DMS53 treated with DMSO at 0.1 percent for 48 hours (cell line): ENCODE data around the gene TBC1D5.
"Not testable (repeated sequence)": the region's sequence is repeated elsewhere in the genome, so short reads cannot be mapped to it uniquely, and the experiment has no call there.

ENCODE experiments used
- DNase-seq: peaks from one replicate; lab custom pipeline; 2025; ENCODE audit not compliant: unreplicated experiment; lab: John Stamatoyannopoulos, UW

The TBC1D5 gene

DNA sequence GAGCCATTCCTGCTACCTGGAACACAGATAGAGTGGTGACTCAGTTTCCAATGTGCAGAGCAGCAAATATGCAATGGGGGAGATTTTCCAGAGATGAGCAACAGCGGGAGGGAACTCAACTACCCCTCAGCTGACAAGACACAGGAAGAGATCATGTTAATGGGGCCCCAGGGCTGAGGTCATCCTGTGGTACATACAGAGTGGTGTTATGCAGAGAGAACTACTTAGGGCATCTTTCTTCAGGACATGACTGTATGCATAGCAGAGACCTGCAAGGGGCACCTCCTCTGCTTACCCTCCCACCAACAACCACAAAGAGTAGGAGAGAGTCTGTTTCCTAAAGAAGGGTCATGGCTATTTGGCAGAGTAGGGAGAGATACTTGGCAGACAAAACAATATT lies 6.8 kb upstream of the TBC1D5 start:
- no peak for DNase-seq

DNA sequence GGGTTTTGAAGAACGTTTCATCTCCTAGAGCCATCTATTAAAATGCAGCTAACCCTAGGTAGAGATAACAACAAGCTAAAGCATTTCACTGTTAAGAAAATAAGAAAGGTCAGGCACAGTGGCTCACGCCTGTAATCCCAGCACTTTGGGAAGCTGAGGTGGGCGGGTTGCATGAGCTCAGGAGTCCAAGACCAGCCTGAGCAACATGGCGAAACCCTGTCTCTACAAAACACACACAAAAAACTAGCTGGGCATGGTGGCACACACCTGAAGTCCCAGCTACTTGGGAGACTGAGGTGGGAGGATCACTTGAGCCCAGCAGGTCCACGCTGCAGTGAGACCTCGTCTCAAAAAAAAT lies 5.4 kb upstream of the TBC1D5 start:
- no peak for DNase-seq

DNA sequence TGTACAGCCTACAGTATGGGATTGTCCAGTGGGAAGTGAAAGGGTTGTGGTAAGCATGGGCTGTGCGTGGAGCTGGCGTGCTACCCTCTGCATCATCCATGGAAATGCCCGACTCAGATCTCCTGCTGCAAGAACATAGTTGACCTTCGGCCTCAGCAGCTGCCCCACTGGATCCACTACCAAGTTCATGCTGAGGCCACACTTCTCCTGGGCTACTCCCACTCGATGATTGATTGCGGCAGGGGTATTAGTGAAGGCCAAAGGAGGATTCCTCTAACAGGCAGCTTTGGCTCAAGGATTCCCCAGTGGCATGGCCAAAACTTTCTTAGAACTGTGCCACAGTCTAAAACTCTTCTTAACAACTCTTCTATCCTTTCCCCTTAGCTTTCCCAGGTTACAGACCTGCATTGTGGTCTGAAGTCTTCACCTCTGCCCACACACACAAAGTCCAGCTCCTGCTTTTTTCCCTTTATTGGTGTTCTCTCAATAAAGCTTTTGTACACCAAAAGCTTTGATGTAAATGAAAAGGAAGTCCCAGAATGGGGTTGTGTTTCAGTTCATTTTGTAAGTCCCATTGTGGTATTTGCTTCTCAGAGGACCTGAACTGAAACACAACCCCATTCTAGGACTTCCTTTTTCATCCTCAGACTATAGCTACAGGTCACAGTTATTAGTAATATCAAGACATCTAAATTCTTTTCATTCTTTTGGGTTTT lies 4.9 kb upstream of the TBC1D5 start:
- DNase-seq, result no peak

DNA sequence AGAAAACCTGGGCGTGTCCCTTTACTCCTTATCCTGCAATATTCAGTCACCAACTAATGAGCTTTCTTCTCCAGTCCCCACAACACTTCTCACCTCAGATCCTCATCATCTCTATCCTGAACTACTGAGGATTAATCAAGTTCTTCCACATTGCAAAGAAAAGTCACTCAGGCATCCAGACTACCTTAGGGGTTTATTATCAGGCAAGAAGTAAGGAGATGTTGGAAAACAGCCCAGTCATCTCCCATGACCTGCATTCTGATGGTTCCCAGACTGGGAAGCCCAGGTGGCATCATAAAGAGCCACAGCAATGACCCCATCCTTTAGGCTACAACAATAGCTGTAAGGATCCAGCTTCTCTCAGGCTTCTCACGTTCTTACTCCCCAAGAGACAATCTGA lies 3.5 kb upstream of the TBC1D5 start:
- no peak for DNase-seq

DNA sequence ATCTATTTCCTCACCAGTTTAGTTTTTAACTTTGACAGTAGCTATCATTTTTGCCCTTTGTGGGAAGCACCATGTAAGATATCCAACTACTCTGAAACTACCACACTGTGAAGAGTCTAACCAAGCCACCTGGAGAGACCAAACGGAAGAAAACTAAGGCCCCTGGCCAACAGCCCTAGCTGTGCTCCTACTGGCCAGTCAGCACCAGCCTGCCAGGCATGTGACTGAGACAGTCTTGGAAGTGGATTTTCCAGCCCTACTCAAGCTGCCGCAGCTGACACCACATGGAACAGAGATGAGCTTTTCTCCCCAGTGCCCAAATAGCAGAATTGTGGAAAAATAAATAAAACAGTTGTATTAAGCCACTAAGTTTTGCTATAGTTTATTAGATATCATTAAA lies 2.9 kb upstream of the TBC1D5 start:
- no peak for DNase-seq

DNA sequence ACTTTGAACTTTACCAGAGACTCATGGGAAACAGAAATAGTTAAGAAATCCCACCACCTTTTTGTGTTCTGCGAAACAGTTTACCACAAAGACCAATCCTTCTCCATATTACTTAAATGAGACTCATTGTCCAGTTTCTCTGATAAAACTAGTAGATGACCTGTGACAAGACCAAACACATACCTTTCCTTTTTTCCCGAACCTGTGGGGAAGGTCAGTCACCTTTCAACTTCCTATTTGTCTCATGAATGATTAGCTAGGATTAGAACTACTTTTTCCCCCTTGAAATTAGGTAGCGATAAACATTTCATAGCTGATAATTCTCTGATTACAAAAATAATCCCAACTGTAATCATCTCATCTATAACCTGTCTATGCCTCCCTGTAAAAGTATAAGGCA lies 2.3 kb upstream of the TBC1D5 start:
- DNase-seq, result no peak

DNA sequence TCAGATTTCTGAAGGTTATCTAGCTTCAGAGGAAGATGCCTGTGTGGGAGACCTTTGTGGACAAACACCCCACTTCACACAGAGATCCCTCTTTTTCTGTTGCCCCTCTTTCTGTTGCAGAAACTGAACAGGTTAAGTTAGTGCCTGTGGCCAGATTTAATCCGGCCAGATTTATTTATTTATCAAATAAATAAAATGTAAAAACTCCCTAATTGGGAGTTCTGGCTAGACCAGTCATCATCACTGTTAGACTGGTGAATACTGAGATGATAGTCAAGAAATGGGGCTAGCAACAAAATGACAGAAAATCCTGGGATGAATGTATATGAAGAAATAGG lies 1.2 kb upstream of the TBC1D5 start:
- no peak for DNase-seq

DNA sequence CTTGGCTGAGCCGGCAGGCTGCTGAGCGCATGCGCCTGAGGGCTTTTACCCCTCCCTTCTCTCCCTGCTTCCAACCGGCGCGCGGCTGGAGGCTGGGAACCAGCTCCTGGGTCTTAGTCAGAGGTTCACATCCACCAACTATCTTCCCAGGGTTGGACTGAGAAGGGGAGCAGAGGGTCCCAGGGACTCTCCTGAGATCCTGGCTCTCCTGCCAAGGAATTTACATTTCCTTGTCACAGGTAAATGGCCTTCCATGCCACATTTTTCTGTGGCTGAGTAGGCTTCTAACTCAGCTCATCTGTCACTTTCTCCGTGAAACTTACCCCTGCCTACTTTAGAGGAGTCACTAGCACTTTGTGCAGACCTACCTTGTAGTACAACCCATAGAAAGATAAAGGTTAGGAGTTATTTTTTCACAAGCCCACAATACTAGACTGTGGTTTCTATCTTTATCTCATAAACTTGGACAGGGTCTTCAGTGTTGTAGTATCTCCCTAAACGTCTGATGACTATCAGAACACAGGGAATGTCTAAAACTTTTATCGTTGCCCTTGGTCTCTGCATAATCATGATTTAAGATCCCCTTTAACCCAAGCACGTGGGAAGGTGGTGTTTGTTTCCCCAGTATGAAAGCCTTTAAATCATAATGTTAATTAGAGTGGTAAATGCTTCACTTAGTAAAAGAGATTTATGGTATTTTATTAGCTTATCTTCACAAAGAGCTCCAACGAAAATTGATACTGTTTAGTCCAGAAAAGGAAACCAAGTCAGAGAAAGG lies 638 bp upstream of the TBC1D5 start:
- DNase-seq, result no peak

DNA sequence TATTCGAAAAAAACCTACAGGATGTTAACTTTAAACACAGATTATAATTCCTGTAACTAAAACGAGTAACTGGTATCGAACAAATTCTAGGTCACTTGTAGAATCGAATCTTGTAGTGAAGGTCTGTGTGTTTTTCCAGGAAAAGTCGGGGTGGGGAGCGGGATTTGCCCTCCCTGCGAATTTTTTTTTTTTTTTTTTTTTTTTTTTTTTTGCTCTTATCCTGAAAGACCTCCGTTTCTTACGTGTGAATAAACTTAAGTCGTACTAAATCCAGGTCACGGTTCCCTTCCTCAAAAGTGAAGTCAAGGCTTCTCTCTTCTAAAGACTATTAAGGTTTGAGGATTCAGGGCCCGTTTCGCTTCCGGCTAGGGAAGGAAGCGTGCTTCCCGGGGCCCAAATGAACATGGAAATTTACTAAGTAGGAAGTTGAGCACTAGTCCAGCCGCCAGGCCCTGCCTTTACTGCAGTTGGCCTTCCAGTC lies 770 bp downstream of the TBC1D5 start:
- DNase-seq, result peak; percentile 5

DNA sequence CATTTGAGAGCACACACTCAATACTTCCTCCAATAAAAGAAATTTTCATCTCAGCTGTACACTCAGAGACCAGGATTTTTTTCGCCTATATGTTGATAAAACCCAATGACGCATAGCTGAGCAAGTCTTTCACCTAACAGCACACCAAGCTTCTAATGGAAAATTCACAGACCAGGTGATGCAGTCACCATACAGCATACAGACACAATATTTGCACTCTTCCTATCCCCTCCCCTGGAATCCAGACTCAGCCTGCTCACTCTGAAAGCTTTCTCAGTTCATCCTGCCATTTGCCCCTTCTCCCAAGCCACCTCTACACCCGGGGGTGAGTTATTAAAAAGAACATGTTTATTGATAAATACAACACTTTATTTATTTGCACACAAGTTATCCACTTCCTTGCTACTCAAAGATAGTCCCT lies 1.7 kb downstream of the TBC1D5 start:
- DNase-seq, result peak; percentile 15

DNA sequence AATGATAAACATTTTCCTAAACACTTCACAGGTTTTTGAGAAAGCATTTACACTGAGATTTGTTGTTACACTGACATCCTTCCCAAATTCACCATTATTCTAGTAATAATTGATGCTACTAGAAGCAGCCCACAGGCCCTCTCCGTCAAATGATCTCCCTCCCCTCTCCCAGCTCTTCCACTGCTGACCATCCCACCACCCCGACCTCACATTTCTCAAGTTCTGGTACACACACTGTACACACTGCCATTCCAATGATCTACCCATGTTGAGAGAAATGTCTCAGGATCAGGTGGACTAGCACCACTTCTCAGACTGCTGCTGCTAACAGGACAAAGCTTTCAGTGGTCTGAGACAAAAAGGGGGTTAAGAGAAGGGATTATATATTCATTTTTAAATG lies 3.5 kb downstream of the TBC1D5 start:
- DNase-seq, result no peak

DNA sequence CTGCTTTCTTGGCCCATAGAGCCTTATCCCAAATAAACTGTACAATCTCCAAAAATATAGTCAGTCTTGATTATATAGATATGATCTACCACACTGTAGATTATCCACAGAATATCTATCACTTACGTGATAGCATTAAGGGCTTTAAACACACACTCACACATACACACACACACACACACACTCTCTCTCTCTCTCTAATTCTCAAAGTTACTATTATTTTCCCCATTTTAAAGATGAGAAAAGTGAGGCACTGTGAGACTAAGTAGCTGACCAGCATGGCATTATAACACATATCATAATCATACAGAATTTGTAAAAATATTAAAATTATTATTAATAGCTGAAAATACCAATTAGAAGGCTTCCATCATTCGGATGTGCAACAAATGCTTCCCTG lies 4.2 kb downstream of the TBC1D5 start:
- no peak for DNase-seq

DNA sequence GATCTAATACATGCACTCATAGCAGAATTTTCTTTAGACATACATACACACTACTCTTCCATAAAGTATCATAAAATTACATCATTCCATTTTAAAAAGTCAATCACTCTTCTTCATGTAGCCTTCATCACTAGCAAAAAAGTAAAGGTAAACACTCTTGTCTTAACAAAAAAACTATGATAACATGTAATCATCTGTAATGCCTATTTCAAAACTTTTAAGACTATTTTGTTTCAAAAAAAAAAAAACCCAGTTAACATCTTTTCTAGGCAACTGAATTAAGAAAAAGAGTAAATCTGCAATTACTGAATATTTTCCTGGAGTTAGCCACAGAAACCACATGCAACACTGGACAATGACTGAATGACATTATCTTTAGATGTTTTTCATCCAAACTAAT lies 4.8 kb downstream of the TBC1D5 start:
- DNase-seq, result no peak

DNA sequence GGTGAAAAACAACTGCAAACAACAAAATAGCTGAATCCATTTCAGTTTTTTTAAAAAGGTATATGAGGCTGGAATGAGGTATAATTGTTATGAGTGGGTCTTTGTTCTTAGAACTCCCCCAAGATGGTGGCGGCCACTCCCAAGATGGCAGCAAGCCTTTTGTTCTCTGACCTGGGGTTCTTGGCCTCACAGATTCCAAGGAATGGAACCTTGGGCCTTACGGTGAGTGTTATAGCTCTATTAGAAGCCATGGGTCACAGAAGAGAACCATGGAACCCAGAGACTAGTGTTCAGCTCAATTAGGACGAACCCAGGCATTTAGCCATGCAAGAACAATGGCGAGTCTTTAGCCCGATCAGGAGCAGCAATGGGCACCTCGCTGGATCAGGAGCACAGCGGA lies 7.1 kb downstream of the TBC1D5 start:
- DNase-seq, result not testable (repeated sequence)

DNA sequence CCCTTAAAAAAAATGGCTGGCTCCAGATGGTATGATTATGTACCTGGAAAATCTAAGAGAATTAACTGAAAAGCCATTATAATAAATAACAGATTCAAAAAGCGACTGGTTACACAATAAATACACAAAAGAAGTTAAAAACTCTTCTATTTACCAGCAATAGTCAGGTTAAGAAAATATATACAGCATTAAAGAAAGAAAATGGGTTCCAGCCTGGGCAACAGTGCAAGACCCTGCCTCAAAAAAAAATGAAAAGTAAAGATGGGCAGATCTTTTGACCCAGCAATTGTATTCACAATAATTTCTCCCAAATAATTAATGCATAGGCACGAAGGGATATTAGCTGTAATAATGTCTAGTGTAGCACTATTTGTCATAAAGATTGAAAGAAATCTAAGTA lies 8.7 kb downstream of the TBC1D5 start:
- no peak for DNase-seq

DNA sequence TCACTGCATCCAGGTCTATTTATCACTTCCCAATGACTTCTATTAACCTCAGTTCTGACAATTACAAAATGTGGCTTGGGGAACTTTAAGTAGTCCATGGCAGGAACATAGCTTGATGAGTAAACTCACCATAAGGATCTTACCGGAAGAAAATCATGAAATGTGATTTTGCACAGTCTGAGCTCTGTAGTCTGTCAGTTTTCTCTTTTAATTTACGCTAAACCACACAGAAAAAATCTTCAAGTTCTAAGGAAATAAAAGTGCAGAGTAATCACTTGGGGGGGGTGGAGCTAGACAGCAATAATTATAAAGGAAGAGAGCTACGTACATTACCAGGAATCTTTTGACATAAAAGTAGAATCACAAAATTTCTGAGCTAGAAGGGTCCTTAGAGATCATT lies 9.2 kb downstream of the TBC1D5 start:
- no peak for DNase-seq

DNA sequence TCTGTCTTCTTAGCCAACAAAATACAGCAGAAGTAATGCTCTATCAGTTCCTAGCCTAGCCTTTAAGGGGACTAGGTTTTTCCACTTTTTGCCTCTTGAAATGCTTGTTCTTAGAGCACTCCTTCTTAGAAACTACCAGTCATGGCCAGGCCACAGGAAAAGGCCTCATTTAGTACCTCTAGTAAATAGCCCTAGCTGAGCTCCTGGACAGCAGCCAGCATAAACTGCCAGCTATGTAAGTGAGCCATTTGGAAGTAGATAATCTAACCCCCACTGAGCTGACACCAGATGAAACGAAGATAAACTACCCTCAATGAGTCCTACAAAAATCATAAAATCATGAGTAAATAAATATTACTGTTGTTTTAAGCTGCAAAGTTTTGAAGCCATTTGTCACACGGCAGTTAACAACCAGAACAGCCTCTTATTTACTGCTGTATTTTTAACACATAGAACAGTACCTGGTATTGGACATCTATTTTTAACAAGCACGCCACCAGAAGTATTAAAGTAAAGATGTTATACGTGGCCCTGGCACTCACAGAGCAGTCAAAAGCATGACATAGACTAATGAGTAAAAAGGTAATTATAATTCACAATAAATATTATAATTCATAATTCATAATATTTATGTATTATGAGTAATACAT lies 12.0 kb downstream of the TBC1D5 start:
- DNase-seq, result no peak

DNA sequence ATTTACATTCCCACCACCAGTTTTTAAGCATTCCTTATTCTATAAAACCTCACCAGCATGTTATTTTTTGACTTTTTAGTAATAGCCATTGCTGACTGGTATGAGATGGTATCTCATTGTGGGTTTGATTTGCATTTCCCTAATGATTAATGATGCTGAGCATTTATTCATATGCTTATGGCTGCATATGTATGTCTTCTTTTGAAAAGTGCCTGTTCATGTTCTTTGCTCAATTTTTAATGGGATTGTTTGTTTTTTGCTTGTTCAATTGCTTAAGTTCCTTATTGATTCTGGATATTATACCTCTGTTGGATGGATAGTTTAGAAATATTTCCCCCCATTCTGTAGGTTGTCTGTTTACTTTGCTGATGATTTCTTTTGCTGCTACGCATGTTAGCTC lies 16.1 kb downstream of the TBC1D5 start:
- no peak for DNase-seq

DNA sequence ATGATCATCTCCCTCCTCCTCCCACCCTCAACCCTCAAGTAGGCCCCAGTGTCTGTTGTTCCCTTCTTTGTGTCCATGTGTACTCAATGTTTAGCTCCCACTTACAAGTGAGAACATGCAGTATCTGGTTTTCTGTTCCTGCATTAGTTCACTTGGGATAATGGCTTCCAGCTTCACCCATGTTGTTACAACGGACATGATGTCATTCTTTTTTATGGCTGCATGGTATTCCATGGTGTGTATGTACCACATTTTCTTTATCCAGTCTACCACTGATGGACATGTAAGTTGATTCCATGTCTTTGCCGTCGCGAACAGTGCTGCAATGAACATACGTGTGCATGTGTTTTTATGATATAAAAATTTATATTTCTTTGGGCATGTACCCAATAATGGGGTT lies 16.6 kb downstream of the TBC1D5 start:
- not testable (repeated sequence) for DNase-seq

DNA sequence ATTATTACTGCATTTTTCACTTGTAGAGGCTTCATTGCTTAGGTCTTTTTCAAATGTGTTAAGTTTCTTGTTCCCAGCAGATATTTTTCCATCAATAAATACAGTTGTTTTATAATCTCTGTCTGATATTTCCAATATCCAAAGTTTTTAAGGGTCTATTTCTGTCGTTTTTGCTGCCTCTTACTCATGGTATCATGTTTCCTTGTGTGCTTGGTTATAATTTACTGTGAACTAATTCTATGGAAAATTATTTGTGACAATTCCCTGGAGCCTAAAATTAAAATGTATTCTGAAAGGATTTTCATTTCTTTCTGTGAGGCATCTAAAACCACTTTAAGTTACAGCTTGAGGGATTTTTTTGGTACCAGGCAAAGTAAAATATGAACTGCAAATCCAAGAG lies 17.5 kb downstream of the TBC1D5 start:
- no peak for DNase-seq

DNA sequence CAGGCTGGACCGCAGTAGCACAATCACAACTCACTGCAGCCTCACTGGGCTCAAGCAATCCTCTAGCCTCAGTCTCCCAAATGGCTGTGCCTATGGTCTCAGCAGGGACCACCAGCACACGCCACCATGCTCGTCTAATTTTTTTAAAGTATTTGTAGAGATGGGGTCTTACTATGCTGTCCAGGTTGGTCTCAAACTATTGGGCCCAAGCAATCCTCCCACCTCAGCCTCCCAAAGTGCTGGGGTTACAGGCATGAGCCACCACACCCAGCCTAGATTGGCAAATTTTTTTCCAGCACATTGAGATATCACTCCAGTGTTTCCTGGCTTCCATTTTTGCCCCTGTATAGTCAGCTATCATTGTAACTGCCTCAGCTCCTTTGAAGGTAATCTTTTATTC lies 18.3 kb downstream of the TBC1D5 start:
- no peak for DNase-seq

DNA sequence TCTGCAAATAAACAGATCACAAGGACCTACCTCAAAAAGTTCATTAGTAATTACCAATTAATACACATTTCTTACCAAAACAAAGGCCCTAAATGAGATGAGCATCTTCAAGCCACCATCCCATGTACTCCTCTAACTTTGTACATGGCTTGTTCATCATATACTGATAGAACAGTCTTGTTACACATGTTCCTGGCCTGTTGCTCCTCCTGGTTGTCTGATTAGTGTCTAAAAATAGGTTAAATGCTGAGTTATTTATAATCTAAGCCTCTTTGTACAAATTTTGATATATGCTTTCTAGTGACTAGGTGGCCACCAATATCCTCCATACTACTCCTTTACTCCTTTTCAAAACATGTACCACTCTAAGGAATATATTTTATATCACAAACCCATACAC lies 25.0 kb downstream of the TBC1D5 start:
- no peak for DNase-seq
